Measurements from ENCODE around the gene ST8SIA5.

DNA sequence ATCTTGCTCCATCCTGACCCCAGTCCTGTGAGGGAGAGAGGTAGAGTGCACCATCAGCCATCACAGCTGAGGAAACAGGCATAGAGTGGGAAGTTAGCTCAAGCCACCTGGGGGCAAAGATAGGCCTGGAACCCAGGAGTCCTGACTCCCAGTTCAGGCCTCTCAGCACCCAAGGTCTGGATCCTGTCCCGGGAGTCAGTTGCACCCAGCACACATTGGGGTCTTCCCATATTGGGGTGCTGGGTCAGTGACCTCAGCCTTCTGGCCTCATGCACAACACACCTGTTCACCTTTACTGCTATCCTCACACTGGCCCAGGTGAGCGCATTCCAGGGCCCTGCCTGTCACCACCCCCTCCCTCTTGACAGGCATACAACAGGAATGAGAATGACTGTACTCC is 24.7 kb downstream of the ST8SIA5 start:
- TF ChIP-seq EZH2 (IDR thresholded peaks at IDR 0.05; ENCODE audit: insufficient read depth, poor library complexity, severe bottlenecking) (no peak), EZH2phosphoT487 (IDR thresholded peaks at IDR 0.05; ENCODE audit: insufficient read depth, low read depth) (no peak)

All from GM23248 (cell line).